CD4-positive, alpha-beta T cell treated with Interleukin-4 for 1 hour (primary cell): ENCODE measurements around the gene ACBD6.
A peak's percentile ranks its signal among the peaks of the same experiment; 100 is the strongest.
"Not testable (repeated sequence)": the region's sequence is repeated elsewhere in the genome, so short reads cannot be mapped to it uniquely, and the experiment has no call there.

Experiments
- DNase-seq, 2 donors: peaks; one replicate each; pipeline ENCODE4 v3.0.0-alpha.2; 2020 to 2022

The ACBD6 gene

GRCh38 chr1:180412583-180412982 lies 89.8 kb downstream of the ACBD6 start:
- DNase-seq, result no peak

- DNase-seq, result not testable (repeated sequence)
Measured at GRCh38 chr1:180408128-180408527, 94.2 kb downstream of the ACBD6 start.

DNA sequence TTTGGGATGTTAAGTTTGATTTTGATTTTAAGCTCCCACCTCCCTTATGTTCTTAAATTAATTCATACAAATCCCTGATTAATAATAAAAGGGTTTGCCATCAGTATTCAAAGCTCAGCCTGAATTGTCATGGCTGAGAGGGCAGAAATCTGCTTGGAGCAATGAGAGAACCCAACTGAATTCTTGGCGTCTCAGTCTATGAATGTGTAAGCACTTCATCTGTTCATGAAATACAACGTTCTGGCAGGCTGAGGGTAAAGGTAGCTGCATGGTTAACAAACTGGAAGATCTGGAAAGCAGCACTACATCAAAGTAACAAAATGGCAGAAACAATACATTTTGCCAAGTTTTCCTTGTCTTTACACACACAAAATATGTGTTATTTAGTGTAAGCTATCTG lies 95.3 kb downstream of the ACBD6 start:
- DNase-seq, result no peak

GRCh38 chr1:180402551-180402950 lies 99.8 kb downstream of the ACBD6 start:
- peak in 1 of 2 donors; percentile 17 for DNase-seq

DNA sequence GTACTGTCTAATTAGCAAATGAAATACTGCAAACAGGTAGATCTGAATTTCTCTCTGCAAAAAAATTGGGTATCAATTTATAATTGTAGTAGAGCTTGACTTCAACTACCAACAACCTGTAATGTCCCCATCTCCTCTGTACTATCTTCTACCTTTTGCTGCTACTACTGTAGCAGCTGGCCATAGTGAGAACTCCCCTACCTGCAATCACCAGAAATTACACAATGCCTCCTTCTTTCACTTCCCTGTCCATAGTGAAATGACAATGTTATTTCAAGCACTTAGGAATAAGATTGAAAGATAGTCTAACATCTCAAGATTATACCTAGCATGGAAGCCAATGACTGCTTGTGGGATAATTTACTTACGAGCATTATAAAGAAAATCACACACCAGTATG lies 100.4 kb downstream of the ACBD6 start:
- DNase-seq, result no peak

DNA sequence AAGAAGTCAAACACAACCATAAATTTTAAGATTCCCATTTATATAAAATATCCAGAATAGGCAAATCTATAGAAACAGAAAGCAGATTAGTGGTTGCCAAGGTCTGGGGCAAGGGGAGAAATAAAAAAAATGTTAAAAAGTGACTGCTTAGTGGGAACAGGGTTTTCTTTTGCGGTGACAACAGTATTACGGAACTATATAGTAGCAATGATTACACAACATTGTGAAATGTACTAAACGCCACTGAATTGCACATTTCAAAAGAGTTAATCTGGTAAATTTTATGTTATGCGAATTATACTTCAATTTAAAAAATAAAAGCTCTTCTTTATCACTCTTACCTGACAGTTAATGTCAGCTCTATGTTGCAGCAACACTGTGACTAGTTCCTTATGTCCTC lies 105.2 kb downstream of the ACBD6 start:
- no peak for DNase-seq

- DNase-seq, result no peak
Measured at GRCh38 chr1:180392427-180393145, 109.8 kb downstream of the ACBD6 start.

- no peak for DNase-seq
Measured at GRCh38 chr1:180392020-180392419, 110.4 kb downstream of the ACBD6 start.

- DNase-seq, result no peak
Measured at GRCh38 chr1:180387413-180387812, 115.0 kb downstream of the ACBD6 start.

- DNase-seq, result no peak
Measured at GRCh38 chr1:180386745-180387367, 115.5 kb downstream of the ACBD6 start.

GRCh38 chr1:180385144-180385543 lies 117.2 kb downstream of the ACBD6 start:
- no peak for DNase-seq

- DNase-seq, result no peak
Measured at GRCh38 chr1:180384286-180385005, 117.9 kb downstream of the ACBD6 start.

DNA sequence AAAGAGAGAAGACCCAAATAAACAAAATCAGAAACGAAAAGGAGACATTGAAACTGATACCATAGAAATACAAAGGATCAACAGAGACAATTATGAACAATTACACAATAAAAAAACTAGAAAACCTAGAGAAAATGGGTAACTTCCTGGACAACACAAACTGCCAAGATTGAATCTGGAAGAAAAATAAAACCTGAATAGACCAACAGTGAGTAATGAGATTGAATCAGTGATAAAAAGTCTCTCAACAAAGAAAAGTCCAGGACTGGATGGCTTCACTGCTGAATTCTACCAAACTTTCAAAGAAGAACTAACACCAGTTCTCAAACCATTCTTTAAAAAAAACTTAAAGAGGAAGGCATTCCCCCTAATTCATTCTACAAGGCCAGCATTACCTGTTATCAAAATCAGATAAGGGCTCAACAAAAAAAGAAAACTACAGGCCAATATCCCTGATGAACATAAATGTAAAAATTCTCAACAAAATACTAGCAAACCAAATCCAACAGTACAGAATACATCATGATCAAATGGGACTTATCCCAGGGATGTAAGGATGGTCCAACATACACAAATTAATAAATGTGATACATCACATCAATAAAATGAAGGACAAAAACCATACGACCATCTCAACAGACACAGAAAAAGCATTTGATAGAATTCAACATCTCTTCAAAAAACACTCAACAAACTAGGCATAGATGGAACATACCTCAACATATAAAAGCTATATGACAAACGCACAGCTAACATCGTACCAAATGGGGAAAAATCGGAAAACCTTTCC lies 119.9 kb downstream of the ACBD6 start:
- no peak for DNase-seq

- no peak for DNase-seq
Measured at GRCh38 chr1:180381184-180381580, 121.2 kb downstream of the ACBD6 start.

- DNase-seq, result no peak
Measured at GRCh38 chr1:180380259-180381183, 121.9 kb downstream of the ACBD6 start.

GRCh38 chr1:180376800-180377199 lies 125.6 kb downstream of the ACBD6 start:
- DNase-seq, result no peak

GRCh38 chr1:180376253-180376652 lies 126.1 kb downstream of the ACBD6 start:
- no peak for DNase-seq

- DNase-seq, result no peak
Measured at GRCh38 chr1:180372728-180373127, 129.6 kb downstream of the ACBD6 start.

DNA sequence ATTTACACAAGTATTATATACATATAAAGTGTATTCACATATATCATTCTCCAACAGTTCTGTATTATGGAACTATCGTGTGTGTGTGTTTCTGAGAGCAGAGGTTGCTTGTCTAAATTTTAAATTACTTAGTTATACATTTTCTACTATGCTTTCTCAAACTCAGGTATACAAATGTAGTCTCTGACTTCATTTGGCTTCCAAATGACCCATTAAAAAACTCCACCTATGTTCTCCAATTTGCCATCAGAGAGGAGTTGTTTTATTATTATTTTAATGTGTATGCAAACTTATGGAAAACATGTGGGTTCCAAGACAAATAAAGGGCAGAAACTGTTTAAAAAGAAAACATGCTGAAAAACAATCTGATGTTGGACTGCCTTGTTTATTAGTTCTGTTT lies 131.8 kb downstream of the ACBD6 start:
- DNase-seq, result no peak

- DNase-seq, result no peak
Measured at GRCh38 chr1:180370188-180370587, 132.2 kb downstream of the ACBD6 start.

DNA sequence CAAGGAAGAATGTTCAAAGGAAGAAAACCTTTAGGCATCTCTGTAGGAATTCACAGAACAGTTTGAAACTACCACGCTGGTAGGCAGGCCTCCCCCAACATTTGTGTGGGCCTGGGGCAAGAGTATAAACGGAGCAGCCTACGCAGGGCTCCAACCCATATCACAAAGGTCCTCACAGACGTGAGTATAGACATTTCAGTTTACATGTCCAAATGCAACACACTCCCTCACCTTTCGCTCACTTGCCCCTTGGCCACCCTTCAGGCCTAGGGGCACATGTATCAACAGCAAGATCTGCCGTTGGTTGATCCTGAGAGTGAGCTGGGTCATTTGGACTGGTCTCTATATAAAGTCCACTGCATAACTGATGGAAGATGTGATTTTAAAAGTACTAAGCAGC lies 133.3 kb downstream of the ACBD6 start:
- no peak for DNase-seq
